AG20443 (cell line): Measurements from ENCODE around the gene POLR1G.

ENCODE experiments used
- DNase-seq: peaks from one replicate; pipeline ENCODE4 v3.0.0; 2012; ENCODE audit warnings: low spot score, mixed read lengths

The POLR1G gene, protein sequence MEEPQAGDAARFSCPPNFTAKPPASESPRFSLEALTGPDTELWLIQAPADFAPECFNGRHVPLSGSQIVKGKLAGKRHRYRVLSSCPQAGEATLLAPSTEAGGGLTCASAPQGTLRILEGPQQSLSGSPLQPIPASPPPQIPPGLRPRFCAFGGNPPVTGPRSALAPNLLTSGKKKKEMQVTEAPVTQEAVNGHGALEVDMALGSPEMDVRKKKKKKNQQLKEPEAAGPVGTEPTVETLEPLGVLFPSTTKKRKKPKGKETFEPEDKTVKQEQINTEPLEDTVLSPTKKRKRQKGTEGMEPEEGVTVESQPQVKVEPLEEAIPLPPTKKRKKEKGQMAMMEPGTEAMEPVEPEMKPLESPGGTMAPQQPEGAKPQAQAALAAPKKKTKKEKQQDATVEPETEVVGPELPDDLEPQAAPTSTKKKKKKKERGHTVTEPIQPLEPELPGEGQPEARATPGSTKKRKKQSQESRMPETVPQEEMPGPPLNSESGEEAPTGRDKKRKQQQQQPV

DNA sequence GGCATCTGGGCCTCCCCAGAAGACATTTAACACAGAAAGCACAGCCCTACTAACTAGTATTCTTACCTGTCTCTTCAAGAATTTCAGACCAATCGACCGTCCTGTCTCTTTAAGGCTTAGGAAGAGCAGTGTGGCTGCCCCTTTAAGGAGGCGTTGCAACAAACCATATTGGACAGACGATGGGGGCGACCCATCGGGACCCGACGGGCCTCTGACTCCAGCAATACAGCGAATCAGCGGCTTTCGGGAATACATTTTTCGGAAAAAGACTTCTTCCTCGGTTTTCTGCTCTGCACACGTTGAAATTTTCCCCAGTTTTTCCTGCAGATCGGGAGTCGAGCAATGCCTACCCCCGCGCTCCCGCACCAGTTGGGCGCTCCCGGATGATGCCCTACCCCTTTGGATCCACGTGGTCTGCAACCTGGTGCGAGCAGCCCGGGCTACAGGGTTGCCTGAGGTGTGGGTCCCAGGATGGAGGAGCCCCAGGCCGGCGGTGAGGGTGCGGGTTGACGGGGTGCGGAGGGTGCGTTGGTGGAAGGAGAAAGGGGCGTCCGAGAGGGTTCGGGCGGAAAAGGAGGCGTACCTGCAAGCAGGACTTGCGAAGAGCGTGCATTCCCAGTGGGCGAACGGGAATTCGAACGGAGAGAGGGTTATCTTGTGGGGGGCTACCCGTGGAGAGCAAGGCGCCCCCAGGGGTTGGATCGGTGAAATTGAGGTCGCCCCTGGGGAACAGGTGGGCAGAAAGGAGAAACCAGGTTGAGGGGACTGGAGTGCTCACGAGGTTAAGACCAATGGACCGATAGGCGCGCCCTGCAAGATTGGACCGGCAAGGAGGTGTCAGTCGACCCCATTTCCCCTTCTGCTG lies at the start of gene POLR1G:
POLR1G (plus strand) TSS at position 419 of the 865 bp plus-strand sequence; CDS start at position 472, 53 bp downstream.
- peak; percentile 82 for DNase-seq

DNA sequence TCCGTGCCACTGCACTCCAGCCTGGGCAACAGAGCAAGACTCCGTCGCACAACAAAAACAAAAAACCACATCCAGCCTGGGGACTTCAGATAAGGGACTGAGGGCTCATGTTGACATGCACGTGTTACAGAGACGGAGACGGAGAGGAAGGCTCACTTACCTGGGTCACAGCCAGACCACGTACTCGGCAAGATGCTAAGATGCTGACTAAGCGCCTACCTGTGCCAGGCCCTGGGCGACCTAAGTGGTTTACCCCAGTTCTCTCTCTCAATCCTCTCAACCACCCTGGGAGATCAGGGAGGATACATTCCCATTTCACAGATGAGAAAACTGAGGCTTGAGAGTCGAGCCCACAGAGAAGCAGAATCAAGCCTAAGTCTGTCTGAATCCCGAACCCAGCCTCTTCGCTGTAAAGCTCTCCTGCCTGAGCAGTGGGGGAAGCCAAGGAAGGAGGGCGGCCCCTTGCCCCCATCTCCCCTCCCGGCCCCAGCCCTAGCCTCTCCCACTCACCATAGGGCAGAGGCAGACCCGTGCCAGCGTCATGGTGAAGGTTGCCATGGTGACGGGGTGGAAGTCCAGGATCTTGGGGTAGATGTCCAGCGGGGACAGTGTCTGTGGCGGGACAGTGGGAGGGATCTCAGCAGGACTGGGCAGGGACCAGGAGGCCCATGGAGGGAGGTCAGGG lies 49.5 kb upstream of the POLR1G start:
- DNase-seq, result no peak

DNA sequence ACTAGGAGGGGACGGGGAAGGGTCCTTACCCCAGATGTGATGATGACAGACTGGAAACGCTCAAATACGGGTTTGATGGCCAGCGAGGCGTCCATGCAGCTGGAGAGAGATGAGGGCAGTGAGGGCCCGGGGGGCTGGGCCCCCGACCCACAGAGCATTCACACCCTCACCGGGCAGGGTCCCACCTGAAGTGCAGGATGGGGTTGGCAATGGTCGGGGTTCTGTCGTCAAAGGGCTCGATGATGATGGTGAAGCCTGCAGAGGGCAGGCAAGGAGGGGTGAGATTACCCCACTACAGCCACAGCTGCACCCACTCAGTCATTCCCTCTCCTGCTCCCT lies 49.0 kb upstream of the POLR1G start:
- no peak for DNase-seq

DNA sequence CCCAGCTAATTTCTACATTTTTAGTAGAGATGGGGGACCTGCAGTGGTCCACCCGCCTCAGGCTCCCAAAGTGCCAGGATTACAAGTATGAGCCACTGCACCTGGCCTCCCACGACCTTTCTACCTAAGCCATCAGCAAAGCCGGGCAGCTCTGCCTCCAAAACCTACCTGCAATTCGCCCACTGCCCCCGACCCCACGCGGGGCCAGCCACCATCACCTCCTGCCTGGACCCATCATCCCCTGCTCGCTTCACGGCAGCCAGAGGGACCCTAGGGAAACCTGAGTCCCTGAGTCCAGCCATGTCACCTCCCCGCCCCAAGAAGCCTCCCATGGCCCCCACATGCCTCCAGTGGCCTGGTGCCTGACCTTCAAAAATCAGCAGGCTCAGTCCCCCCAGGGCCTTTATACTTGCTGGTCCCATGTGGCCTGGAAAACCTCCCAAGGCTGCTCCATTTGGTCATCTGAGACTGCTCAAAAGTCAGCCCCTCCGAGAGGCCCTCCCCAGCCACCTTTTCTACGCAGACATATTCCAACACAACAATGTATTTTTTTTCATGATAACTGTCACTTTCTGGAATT lies 48.1 kb upstream of the POLR1G start:
- DNase-seq, result no peak

DNA sequence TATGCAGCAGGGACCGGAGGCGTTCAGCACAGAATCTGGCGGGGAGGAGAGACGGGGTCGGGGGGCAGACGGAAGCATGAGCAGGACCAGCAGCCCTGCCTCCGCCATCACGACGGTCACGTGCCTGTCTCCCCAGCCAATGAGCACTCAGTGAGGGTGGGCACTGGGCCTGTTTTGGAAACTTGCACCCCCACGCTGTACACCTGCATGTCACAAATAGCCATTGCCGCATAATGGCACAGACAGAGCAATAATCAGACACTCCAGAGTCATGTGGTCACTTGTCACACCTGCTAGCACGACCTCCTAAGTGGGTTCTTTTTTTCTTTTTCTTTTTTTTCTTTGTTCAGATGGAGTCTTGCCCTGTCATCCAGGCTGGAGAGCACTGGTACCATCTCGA lies 44.8 kb upstream of the POLR1G start:
- no peak for DNase-seq

DNA sequence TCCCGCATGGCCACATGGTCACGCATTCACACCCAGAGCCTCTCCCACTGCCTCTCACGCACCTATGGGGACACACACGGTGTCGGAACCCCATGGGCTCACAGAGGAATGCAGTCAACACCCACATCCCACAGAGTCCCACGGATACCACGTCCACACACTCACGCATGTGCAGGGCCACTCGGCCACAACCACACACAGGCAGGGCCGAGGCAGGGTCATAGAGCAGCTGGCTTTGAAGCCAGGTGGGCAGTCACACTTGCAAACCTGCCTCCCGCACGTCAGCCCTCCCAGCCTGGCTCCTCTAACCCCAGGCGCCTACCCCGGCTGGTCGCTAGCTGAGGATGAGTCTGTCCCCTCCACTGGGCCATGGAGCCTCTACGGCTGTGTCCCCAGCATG lies 44.2 kb upstream of the POLR1G start:
- no peak for DNase-seq

DNA sequence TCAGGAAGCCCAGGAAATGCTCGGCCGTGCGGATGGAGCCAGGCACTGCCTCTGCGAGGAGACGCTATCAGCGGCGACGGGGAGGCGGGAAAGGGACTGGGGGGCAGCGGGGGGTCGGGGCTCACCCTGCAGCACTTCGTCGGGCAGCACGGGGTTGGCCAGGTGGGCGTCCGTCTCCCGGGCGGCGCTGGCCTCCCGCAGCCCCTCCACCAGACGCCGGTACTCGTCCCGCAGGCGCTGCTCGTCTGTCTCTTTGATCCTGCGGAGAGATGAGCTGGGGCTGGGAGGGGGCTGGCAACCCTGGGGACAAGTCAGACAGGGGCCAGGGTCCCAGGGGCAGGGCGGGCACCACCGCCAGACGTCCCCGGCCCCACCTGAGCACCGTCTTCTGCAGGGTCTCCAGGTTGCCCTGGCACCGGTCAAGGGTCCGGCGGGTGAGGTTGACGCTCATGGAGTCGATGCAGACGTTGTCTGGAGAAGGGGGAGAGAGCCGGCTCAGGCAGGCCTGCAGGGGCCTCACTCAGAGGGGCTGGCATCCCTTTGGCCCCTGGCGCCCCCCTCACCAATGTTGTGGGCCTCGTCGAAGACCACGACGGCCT lies 42.5 kb upstream of the POLR1G start:
- DNase-seq, result no peak

DNA sequence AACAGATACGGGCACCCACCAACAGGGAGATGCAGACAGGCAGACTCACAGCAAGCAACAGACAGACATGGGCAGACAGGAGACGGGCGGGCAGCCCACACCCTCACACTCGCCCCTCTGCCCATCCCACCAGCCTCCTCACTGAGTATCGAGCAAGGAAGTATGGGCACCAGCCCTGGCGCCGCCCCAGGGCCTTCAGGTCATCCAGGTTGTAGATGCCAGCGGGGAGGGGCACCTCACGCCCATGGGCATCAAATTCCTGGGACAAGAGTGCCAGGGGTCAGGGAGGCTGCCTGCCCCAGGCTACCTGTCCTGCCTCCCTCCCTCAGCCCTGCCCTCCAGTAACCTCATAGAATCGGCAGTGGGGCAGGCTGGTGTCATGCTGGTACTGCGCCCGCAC lies 41.7 kb upstream of the POLR1G start:
- DNase-seq, result no peak

DNA sequence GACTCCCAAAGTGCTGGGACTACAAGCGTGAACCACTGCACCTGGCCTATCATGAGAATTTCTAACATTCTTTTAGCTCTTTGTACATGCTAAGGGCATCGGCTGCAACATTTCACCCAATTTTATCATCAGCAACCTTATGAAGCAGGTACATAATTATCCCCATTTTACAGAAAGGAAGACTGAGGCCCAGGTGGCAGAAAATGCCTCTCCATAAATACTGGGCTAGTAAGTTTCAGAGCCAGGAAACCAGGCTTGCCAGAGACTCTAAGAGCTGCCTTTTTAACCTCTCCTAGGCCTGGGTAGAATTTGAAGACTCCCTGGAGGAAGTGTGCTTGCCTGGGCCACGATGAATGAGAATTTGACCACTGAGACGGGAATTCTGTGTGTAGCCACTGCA lies 38.3 kb upstream of the POLR1G start:
- no peak for DNase-seq

DNA sequence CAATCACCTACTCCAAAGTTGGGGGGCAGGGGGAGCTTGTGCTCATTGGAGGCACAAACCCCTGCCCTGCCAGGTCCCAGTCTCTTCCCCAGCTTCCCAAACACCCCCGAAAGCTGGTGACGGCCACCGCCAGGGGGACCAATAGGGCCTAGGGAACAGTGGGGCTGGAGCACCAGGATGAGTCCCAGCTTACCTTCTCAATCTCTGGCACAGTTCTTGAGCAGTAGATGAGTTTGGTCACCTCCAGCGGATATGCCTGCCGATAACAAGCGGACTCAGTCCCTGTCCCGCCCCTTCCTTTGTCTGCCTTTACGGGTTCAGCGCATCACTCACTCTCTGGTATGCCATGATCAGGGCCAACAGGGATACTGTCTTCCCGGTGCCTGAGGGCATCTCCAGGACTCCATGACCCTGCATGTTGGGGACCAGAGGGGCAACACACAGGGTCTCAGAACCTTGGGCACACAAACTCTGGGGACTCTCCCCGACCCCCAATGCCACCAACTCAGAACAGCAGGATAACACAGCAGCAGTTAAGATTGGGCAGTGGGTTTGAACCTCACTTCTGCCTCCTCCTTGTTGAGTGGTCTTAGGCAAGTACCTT lies 37.6 kb upstream of the POLR1G start:
- DNase-seq, result peak; percentile 6

DNA sequence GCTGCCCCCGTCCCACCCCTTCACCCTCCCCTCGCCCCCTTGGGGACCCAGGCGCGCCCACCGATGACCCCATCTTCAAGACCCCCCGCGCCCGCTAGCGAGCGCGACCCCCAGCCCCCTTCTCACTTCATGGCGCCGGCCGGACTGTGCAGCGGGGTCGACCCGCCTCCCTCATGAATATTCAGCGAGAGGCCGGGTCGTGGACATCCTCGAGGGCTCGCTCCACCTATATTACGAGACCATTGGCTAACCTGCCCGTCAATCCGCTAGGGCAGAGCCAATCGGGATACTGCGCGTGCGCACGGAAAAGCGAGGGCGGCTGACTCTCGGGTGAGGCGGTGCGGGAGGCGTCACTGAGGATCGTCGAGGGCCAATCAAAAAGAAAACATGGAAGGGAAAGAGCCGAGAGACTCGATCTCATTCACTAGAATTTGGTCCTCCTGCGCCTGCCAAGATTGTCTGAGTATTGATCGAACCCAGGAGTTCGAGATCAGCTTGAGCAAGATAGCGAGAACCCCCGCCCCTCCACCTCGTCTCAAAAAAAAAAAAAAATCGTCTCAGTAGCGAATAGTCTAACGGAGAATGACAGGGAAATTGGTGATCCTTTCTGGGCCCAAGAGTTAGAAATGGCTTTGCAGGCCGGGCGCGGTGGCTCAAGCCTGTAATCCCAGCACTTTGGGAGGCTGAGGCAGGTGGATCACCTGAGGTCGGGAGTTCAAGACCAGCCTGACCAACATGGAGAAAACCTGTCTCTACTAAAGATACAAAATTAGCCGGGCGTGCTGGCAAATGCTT lies 35.8 kb upstream of the POLR1G start, which contains the start of gene ERCC2:
ERCC2 (minus strand) TSS at position 164 of the 795 bp plus-strand sequence; CDS start at position 131, 33 bp downstream.
- DNase-seq, result peak; percentile 100

DNA sequence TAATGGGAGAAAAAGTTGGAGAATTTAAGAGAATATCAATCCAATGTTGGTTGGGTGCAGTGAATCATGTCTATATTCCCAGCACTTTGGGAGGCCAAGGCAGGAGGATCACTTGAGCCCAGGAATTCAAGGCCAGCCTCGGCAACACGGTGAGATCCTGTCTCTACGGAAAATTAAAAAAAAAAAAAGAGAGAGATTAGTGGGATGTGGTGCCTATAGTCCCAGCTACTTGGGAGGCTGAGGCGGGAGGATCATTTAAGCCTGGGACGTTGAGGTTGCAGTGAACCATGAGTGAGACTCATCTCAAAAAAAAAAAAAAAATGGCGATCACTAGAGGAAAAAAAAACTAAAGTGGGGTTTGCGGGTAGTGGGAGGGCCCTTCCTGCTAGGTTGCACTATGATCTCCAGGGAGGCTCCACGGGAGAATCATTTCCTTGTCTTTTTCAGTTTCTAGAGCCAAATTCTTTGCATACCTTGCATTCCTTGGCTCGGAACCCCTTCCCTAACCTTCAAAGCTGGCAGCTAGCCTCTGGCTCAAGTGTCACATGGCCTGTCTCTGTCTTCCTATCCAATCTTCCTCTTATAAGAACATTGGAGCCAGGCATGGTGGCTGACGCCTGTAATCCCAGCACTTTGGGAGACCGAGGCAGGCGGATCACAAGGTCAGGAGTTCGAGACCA lies 30.3 kb upstream of the POLR1G start:
- DNase-seq, result peak; percentile 89

DNA sequence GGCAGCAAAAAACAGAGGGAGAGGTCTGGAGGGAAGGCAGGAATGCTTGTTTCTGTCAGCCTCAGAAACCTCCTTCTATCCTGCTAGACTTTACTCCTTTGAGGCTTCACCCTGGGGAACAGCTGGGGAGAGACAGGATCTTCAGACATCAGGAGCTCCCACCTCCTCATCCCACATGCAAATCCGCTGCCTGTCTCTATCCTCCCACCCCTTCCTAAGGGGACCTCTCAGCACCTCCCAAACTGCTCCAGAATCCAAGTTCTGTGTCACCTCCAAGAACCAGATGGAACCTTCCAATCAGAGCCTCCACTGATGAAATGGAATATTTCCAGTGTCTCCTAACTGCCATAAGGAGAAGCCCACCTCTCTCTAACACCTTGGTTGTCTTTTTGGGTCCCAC lies 26.3 kb upstream of the POLR1G start:
- no peak for DNase-seq

DNA sequence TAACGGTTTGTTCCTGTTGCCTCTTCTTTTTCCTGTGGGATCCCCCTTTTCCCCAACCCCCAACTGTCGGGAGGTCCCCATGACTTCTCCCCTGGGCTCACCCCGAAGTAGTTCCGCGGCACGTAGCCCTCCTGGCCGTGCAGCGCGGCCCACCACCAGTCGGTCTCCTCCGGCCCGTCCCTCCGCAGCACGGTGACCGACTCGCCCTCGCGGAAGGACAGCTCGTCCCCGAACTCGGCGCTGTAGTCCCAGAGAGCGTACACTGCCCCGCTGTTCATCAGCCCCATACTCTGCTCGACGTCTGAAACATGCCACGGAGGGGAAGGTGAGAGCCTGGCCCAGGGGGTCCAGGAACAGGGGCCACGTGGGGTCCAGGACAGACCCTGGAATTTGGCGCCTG lies 24.0 kb upstream of the POLR1G start:
- no peak for DNase-seq

DNA sequence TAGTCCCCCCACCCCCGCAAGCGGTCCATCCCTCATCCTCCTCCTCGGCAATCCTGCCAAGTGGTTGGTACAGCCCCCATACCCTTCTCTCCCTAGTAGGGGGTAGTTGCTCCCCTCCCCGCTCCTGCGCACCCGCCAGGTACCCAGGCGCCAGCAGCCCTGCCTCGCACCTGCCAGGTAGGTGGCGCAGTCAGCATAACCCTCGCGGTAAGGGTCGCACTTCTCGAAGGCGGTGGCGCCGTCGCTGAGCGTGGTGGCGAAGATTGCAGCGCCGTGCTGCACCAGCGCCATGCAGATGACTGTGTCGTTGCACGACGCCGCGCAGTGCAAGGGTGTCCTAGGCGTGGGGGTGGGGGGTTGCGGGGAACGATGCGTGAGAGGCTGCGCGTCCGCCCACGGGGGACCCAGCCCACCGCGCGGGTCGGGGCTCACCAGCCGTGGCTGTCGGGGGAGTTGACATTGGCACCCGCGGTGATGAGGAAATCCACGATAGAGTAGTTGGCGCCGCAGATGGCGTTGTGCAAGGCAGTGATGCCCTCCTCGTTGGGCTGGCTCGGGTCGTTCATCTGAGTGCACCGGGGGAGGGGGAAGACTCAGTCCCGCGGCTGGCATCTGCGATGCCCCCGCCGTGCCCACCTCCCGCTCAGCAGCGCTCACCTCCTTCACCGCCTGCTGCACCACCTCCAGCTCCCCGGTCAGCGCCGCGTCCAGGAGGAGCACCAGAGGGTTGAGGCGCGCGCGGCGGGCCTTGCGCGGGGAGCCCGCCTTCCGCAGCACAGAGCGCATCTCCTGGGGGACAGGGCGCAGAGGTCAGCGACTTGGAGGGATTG lies 20.8 kb upstream of the POLR1G start:
- peak; percentile 28 for DNase-seq

DNA sequence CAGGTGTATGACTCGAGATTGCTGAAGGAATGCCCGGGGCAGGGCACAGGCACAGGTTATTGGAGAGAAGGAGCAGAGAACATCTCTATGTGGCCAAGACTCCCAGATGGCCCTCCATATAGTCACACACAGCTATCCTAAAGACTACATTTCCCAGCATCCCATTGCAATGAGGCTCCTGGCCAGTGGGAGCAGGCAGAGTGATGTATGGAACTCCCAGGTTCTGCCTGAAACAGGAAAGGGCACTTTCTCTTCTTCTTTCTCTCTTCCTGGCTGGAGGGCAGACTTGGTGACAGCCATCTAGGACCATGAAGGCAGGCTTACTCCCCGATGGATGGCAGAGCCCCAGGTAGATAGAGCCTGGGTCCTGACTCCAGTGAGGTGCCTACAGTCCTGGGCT lies 15.1 kb upstream of the POLR1G start:
- peak; percentile 5 for DNase-seq

DNA sequence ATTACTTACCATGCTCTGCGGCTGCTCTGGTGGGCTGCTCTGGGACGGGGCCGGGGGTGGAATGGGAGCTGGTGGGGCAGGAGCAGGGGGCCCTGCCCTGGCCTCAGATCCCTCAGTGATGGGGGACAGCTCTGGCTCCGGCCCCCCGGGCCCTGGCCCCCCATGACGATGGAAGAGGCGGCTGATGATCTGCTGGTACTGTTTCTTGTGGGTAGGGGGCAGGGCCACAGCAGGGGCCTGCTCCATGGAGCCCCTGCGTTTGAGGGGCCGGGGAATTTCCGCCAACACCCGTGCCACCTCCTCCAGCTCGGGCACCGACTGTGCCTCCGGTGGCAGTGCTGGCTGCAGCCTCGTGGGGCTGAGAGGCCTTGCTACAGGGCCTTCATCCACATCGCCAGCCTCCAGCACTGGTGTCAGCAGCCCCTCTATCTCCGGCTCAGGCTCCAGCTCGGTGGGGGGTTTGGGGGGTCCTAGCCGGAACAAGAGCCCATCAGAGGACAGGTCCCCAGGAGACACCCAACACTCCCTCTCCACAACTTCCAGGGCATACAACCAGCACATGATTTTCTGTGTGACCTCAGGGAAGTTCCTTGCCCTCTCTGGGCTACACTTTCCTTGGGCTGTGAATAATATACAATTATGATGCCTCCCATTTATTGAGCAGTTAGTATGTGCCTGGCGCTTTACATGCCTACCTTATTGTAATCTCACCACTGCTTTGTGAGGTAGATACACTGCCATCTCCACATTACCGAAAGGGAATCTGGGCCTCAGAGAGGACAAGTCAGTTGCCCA lies 14.4 kb upstream of the POLR1G start:
- peak; percentile 2 for DNase-seq
